GM10248 (cell line): Measurements from ENCODE around the gene PXDN.
"Not testable (repeated sequence)": the region's sequence is repeated elsewhere in the genome, so short reads cannot be mapped to it uniquely, and the experiment has no call there.

Experiments
- CTCF ChIA-PET: fragments of 300-600 bp; sonication (Branson Sonifier 250); formaldehyde crosslinking; extraction: SDS; loops from one replicate; lab custom pipeline; 2021; ENCODE audit warnings: antibody characterized with exemption; lab: Yijun Ruan, JAX
- POLR2A ChIA-PET: fragments of 350-650 bp; sonication (Branson Sonifier 250); formaldehyde crosslinking; extraction: SDS; loops from one replicate; lab custom pipeline; 2020; ENCODE audit warnings: antibody characterized with exemption; lab: Yijun Ruan, JAX
- DNase-seq: peaks from one replicate; pipeline ENCODE4 v3.0.0; 2012; ENCODE audit errors: extremely low spot score
- CTCF ChIP-seq: IDR thresholded peaks from 2 replicates; pipeline ENCODE4 v1.5.1; 2012; ENCODE audit warnings: mild to moderate bottlenecking, low read depth; ENCODE audit errors: extremely low read depth, missing control alignments, control extremely low read depth

The PXDN gene

GRCh38 chr2:1718339-1719220 is 25.7 kb downstream of the PXDN start:
- TF ChIP-seq CTCF, result no peak
- ChIA-PET CTCF (interaction anchor here (1.6 kb wide), 1 partner anchor 51 kb away, joined by 3 read pairs; no protein-coding TSS in a partner anchor), POLR2A (no interaction called here)
- no peak for DNase-seq

GRCh38 chr2:1717113-1717512 is 27.2 kb downstream of the PXDN start:
- TF ChIP-seq CTCF, result no peak
- ChIA-PET CTCF (interaction anchor here (1.6 kb wide), 1 partner anchor 52 kb away, joined by 3 read pairs; no protein-coding TSS in a partner anchor), POLR2A (no interaction called here)
- no peak for DNase-seq

- TF ChIP-seq CTCF, result no peak
- POLR2A ChIA-PET, result no interaction called here
- no peak for DNase-seq
- CTCF ChIA-PET, result no interaction called here
Observed at GRCh38 chr2:1716441-1716840, 27.9 kb downstream of the PXDN start.

GRCh38 chr2:1716014-1716305 is 28.4 kb downstream of the PXDN start:
- DNase-seq, POLR2A ChIA-PET, CTCF ChIA-PET: not testable (repeated sequence)

- TF ChIP-seq CTCF, result no peak
- no peak for DNase-seq
- ChIA-PET POLR2A (no interaction called here), CTCF (no interaction called here)
Observed at GRCh38 chr2:1715184-1716013, 28.9 kb downstream of the PXDN start.

- DNase-seq, result no peak
- ChIA-PET POLR2A (no interaction called here), CTCF (no interaction called here)
- TF ChIP-seq CTCF, result no peak
Observed at GRCh38 chr2:1714291-1715064, 29.8 kb downstream of the PXDN start.
